Neural progenitor cell (in vitro differentiated cells): ENCODE measurements around the gene ZBTB20.

Source experiments
- EZH2 ChIP-seq: fragments of 200-600 bp; sonication (generic); IDR thresholded peaks from 2 replicates; pipeline ENCODE4 v1.6.1; 2017; ENCODE audit warnings: antibody characterized with exemption, mild to moderate bottlenecking, moderate library complexity
- TF ChIP-seq, protein P1 (sequence below): fragments of 200-600 bp; sonication (generic); IDR thresholded peaks from 2 replicates; pipeline ENCODE4 v1.5.1; 2017; ENCODE audit warnings: antibody characterized with exemption, mild to moderate bottlenecking

DNA sequence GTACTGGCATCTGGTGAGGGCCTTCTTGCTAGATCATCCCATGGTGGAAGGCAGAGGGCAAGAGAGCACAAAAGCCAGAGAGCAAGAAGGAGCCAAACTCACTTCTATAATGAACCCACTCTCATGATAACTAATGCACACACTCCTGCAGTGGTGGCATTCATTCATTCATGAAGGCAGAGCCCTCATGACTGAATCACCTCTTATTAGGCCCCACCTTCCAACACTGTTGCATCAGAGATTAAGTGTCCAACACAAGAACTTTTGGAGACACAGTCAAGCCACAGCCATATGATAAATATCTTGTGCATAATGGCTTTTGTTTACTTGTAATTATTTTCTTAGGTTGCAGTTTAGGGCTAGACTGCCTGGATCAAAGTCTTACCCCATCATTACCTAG lies 670.6 kb downstream of the ZBTB20 start:
- TF ChIP-seq, protein P1, sequence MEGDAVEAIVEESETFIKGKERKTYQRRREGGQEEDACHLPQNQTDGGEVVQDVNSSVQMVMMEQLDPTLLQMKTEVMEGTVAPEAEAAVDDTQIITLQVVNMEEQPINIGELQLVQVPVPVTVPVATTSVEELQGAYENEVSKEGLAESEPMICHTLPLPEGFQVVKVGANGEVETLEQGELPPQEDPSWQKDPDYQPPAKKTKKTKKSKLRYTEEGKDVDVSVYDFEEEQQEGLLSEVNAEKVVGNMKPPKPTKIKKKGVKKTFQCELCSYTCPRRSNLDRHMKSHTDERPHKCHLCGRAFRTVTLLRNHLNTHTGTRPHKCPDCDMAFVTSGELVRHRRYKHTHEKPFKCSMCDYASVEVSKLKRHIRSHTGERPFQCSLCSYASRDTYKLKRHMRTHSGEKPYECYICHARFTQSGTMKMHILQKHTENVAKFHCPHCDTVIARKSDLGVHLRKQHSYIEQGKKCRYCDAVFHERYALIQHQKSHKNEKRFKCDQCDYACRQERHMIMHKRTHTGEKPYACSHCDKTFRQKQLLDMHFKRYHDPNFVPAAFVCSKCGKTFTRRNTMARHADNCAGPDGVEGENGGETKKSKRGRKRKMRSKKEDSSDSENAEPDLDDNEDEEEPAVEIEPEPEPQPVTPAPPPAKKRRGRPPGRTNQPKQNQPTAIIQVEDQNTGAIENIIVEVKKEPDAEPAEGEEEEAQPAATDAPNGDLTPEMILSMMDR, result no peak
- TF ChIP-seq EZH2, result no peak
